HepG2 (cell line): Measurements from ENCODE around the gene DGAT2. TPM values are rescaled to one million over a fixed set of nuclear protein-coding genes. Genes with fewer than 3 reads are reported as not detected.

Experiments
- AHDC1 ChIP-seq: sonication (generic); formaldehyde crosslinking; IDR thresholded peaks from 2 replicates; pipeline ENCODE4 v1.5.1; 2020; ENCODE audit warnings: mild to moderate bottlenecking, missing genetic modification reagents, borderline replicate concordance
- CENPT ChIP-seq: sonication (generic); formaldehyde crosslinking; IDR thresholded peaks from 2 replicates; pipeline ENCODE4 v1.8.0; 2022; ENCODE audit warnings: low read depth, mild to moderate bottlenecking, moderate library complexity, missing genetic modification reagents
- EEA1 ChIP-seq: sonication (generic); formaldehyde crosslinking; IDR thresholded peaks from 2 replicates; pipeline ENCODE4 v1.5.1; 2020; ENCODE audit warnings: mild to moderate bottlenecking, missing genetic modification reagents, borderline replicate concordance
- KDM1A ChIP-seq: IDR thresholded peaks from 2 replicates; pipeline ENCODE4 v1.6.1; 2016; ENCODE audit warnings: missing compliant biosample characterization
- ONECUT2 ChIP-seq: sonication (generic); formaldehyde crosslinking; IDR thresholded peaks from 2 replicates; pipeline ENCODE4 v1.4.0; 2020; ENCODE audit warnings: missing genetic modification reagents
- SNAPC4 ChIP-seq: sonication (generic); formaldehyde crosslinking; IDR thresholded peaks from 2 replicates; pipeline ENCODE4 v1.4.0; 2020; ENCODE audit warnings: mild to moderate bottlenecking, missing genetic modification reagents
- SP140L ChIP-seq: sonication (generic); formaldehyde crosslinking; IDR thresholded peaks from 2 replicates; pipeline ENCODE4 v1.4.0; 2020; ENCODE audit warnings: missing genetic modification reagents, borderline replicate concordance
- TBX2 ChIP-seq: sonication (generic); formaldehyde crosslinking; IDR thresholded peaks from 2 replicates; pipeline ENCODE4 v1.5.0; 2020; ENCODE audit warnings: missing genetic modification reagents, mild to moderate bottlenecking, borderline replicate concordance
- ZNF12 ChIP-seq: sonication (generic); formaldehyde crosslinking; IDR thresholded peaks from 2 replicates; pipeline ENCODE4 v1.5.0; 2020; ENCODE audit warnings: missing genetic modification reagents
- ZNF441 ChIP-seq: sonication (generic); formaldehyde crosslinking; IDR thresholded peaks from 2 replicates; pipeline ENCODE4 v1.7.0; 2021; ENCODE audit warnings: missing genetic modification reagents, borderline replicate concordance
- ZNF646 ChIP-seq: sonication (generic); formaldehyde crosslinking; IDR thresholded peaks from 2 replicates; pipeline ENCODE4 v1.9.0; 2021; ENCODE audit warnings: mild to moderate bottlenecking, missing genetic modification reagents
- ZSCAN12 ChIP-seq: sonication (generic); formaldehyde crosslinking; IDR thresholded peaks from 2 replicates; pipeline ENCODE4 v1.9.0; 2021; ENCODE audit warnings: mild to moderate bottlenecking, missing genetic modification reagents
- ZSCAN25 ChIP-seq: sonication (generic); formaldehyde crosslinking; IDR thresholded peaks from 2 replicates; pipeline ENCODE4 v1.8.0; 2022; ENCODE audit warnings: mild to moderate bottlenecking, missing genetic modification reagents
- polyA plus RNA-seq, 8 experiments: library from polyadenylated mRNA; depleted of rRNA in 3 of 8; stranded (reverse) in 7 of 8; unstranded in 1 of 8; fragments of >200 nt; fragmentation: Illumina TruSeq in 4 of 8; extraction: Trizol in 4 of 8; gene quantifications; 2 replicates each; pipeline versions ENCODE4 v1.2.1 to v1.2.3, GENCODE V29; 2011 to 2016; ENCODE audit warnings: low read depth in 4 of 8, missing spikeins in 1 of 8, mixed read lengths in 1 of 8; ENCODE audit not compliant: insufficient read depth in 1 of 8
- total RNA-seq, 5 experiments: library from RNA; depleted of rRNA; stranded (reverse); fragments of >200 nt; fragmentation: Illumina TruSeq; extraction: Trizol; gene quantifications; 2 replicates each; pipeline ENCODE4 v1.2.3, GENCODE V29; 2016; ENCODE audit warnings: low read depth in 1 of 5

Gene DGAT2
- total and polyA plus RNA-seq, 2 of the 13 experiments (the other 11 are each of a cell fraction or from before 2014, with no cell fraction given): 39.0 to 65.6 TPM

- TF ChIP-seq ZNF646 (CRISPR knock-in tag) (no peak), ZNF441 (no peak), EEA1 (no peak), SNAPC4 (no peak), TBX2 (CRISPR knock-in tag) (peak; percentile 36; the same call in 1 of the 2 replicates), ZNF12 (CRISPR knock-in tag) (0 out of 2 replicates have a peak, but pooled peaks have one; percentile 34), ZSCAN25 (no peak), AHDC1 (peak; percentile 74; the same call in 1 of the 2 replicates), CENPT (CRISPR knock-in tag) (no peak), KDM1A (no peak), ONECUT2 (CRISPR knock-in tag) (no peak), SP140L (CRISPR knock-in tag) (peak; percentile 77; the same call in 1 of the 2 replicates), ZSCAN12 (CRISPR knock-in tag) (no peak)
Measured at GRCh38 chr11:75784085-75784478, 15.5 kb downstream of the DGAT2 start (continued).
